Measurements from ENCODE around the gene KIAA1958. TPM values are rescaled to one million over a fixed set of nuclear protein-coding genes. Genes with fewer than 3 reads are reported as not detected.
"Not testable (repeated sequence)": the region's sequence is repeated elsewhere in the genome, so short reads cannot be mapped to it uniquely, and the experiment has no call there.

Gene KIAA1958
- total RNA-seq, 1 experiment from 2014 or later: 1.7 TPM

- DNase-seq (ENCODE audit: low read depth): peak; percentile 32
Observed at GRCh38 chr9:112554516-112554915, 67.9 kb downstream of the KIAA1958 start.

GRCh38 chr9:112555101-112555643 lies 68.5 kb downstream of the KIAA1958 start:
- no peak for DNase-seq (ENCODE audit: low read depth)

GRCh38 chr9:112555844-112556482 lies 69.3 kb downstream of the KIAA1958 start:
- no peak for DNase-seq (ENCODE audit: low read depth)

GRCh38 chr9:112556497-112557442 lies 70.1 kb downstream of the KIAA1958 start:
- no peak for DNase-seq (ENCODE audit: low read depth)

GRCh38 chr9:112558476-112558875 lies 71.8 kb downstream of the KIAA1958 start:
- DNase-seq (ENCODE audit: low read depth): no peak

GRCh38 chr9:112558978-112559377 lies 72.4 kb downstream of the KIAA1958 start:
- no peak for DNase-seq (ENCODE audit: low read depth)

GRCh38 chr9:112559629-112560413 lies 73.2 kb downstream of the KIAA1958 start:
- DNase-seq (ENCODE audit: low read depth): no peak

GRCh38 chr9:112562235-112562958 lies 75.8 kb downstream of the KIAA1958 start:
- no peak for DNase-seq (ENCODE audit: low read depth)

- DNase-seq (ENCODE audit: low read depth): peak; percentile 47
Observed at GRCh38 chr9:112569186-112569585, 82.6 kb downstream of the KIAA1958 start.

GRCh38 chr9:112570671-112571167 lies 84.1 kb downstream of the KIAA1958 start:
- no peak for DNase-seq (ENCODE audit: low read depth)

- no peak for DNase-seq (ENCODE audit: low read depth)
Observed at GRCh38 chr9:112571624-112572355, 85.2 kb downstream of the KIAA1958 start.

GRCh38 chr9:112572416-112572815 lies 85.8 kb downstream of the KIAA1958 start:
- DNase-seq (ENCODE audit: low read depth): no peak

- no peak for DNase-seq (ENCODE audit: low read depth)
Observed at GRCh38 chr9:112574008-112574407, 87.4 kb downstream of the KIAA1958 start.

GRCh38 chr9:112575107-112575506 lies 88.5 kb downstream of the KIAA1958 start:
- no peak for DNase-seq (ENCODE audit: low read depth)

GRCh38 chr9:112581469-112582176 lies 95.0 kb downstream of the KIAA1958 start:
- DNase-seq (ENCODE audit: low read depth): no peak

- DNase-seq (ENCODE audit: low read depth): no peak
Observed at GRCh38 chr9:112582371-112583262, 96.0 kb downstream of the KIAA1958 start.

GRCh38 chr9:112586599-112587155 lies 100.0 kb downstream of the KIAA1958 start:
- DNase-seq (ENCODE audit: low read depth): no peak

- DNase-seq (ENCODE audit: low read depth): not testable (repeated sequence)
Observed at GRCh38 chr9:112591875-112592274, 105.2 kb downstream of the KIAA1958 start.
